ENCODE measurements around the gene HOXA10. TPM values are rescaled to one million over a fixed set of nuclear protein-coding genes. Genes with fewer than 3 reads are reported as not detected.
A peak's percentile ranks its signal among the peaks of the same experiment; 100 is the strongest.

Gene HOXA10
- total RNA-seq, 1 experiment from 2014 or later: 6.1 TPM

- DNase-seq (ENCODE audit: low spot score): no peak
Observed at GRCh38 chr7:27146491-27147198, 27.5 kb downstream of the HOXA10 start.

GRCh38 chr7:27145914-27146412 lies 28.2 kb downstream of the HOXA10 start:
- DNase-seq (ENCODE audit: low spot score): no peak

- DNase-seq (ENCODE audit: low spot score): no peak
Observed at GRCh38 chr7:27145165-27145913, 28.8 kb downstream of the HOXA10 start.

GRCh38 chr7:27144781-27145164 lies 29.3 kb downstream of the HOXA10 start:
- DNase-seq (ENCODE audit: low spot score): no peak

- no peak for DNase-seq (ENCODE audit: low spot score)
Observed at GRCh38 chr7:27143950-27144780, 30.0 kb downstream of the HOXA10 start.

- DNase-seq (ENCODE audit: low spot score): peak; percentile 99
Observed at GRCh38 chr7:27143023-27143949, 30.8 kb downstream of the HOXA10 start, which contains the start of gene HOXA5. Gene HOXA5, minus strand, starts transcription at chr7:27143681. Its CDS starts 74 bp downstream, at chr7:27143607.

- no peak for DNase-seq (ENCODE audit: low spot score)
Observed at GRCh38 chr7:27142580-27143022, 31.5 kb downstream of the HOXA10 start.

- DNase-seq (ENCODE audit: low spot score): no peak
Observed at GRCh38 chr7:27141923-27142579, 32.1 kb downstream of the HOXA10 start.

GRCh38 chr7:27141137-27141922 lies 32.8 kb downstream of the HOXA10 start:
- DNase-seq (ENCODE audit: low spot score): no peak

- no peak for DNase-seq (ENCODE audit: low spot score)
Observed at GRCh38 chr7:27140126-27140857, 33.8 kb downstream of the HOXA10 start.

GRCh38 chr7:27139334-27140125 lies 34.6 kb downstream of the HOXA10 start:
- no peak for DNase-seq (ENCODE audit: low spot score)

- DNase-seq (ENCODE audit: low spot score): no peak
Observed at GRCh38 chr7:27138985-27139333, 35.2 kb downstream of the HOXA10 start.

GRCh38 chr7:27138472-27138871 lies 35.6 kb downstream of the HOXA10 start:
- no peak for DNase-seq (ENCODE audit: low spot score)

GRCh38 chr7:27137640-27138315 lies 36.3 kb downstream of the HOXA10 start:
- no peak for DNase-seq (ENCODE audit: low spot score)

GRCh38 chr7:27134392-27134791 lies 39.7 kb downstream of the HOXA10 start:
- peak; percentile 87 for DNase-seq (ENCODE audit: low spot score)

GRCh38 chr7:27133409-27134231 lies 40.5 kb downstream of the HOXA10 start:
- no peak for DNase-seq (ENCODE audit: low spot score)

- no peak for DNase-seq (ENCODE audit: low spot score)
Observed at GRCh38 chr7:27132978-27133377, 41.1 kb downstream of the HOXA10 start.
